DMS114 treated with DMSO at 0.1 percent for 48 hours (cell line): Measurements from ENCODE around the gene PSAPL1.

Experiments
- DNase-seq: peaks from one replicate; lab custom pipeline; 2025; ENCODE audit not compliant: unreplicated experiment; lab: John Stamatoyannopoulos, UW

PSAPL1 gene

DNA sequence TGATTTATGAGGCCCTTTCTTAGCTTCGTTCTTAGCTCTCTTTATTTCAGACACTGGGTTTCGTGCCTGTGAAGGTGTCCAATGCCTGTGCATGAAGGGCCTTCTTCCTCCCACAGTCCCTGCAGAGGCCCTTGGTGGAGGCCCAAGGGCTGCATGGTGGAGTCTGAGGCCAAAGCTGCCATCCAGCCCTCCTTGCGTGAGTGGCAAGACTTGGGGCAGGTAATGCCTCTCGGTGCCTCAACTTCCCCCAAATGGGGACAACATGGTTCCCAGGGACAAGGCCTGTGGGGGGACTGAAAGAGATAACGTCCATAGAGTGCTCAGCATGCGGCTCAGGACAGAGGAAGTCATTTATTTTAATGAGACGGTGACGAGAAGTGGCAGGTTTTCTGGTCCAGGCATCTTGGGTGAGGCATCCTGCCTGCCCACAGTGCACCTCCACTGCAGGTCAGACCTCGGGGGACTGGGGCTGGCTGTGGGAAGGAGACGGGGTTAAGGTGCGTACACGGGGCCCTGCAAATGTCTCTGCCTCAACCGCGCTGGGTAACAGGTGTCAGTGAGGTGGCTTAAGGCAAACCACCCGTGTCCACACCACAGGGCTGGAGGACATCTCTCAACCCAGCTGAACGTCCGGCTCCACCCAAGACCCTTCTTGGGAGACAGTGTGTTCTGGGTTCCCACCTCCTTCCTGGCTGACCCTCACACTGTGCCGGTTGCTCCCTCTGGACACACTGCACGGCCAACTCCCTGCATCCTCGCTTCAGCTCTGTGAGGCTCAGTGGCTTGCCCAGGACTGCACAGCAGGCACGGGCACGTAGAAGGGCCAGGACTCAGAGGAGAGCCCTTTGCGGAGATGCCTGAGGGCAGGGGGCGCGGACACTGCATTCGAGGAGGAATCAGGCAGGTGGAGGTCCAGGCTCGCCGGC lies 50.5 kb downstream of the PSAPL1 start:
- no peak for DNase-seq

GRCh38 chr4:7383266-7383665 lies 51.5 kb downstream of the PSAPL1 start:
- DNase-seq: no peak

- DNase-seq: no peak
Observed at GRCh38 chr4:7382634-7383014, 52.1 kb downstream of the PSAPL1 start.

DNA sequence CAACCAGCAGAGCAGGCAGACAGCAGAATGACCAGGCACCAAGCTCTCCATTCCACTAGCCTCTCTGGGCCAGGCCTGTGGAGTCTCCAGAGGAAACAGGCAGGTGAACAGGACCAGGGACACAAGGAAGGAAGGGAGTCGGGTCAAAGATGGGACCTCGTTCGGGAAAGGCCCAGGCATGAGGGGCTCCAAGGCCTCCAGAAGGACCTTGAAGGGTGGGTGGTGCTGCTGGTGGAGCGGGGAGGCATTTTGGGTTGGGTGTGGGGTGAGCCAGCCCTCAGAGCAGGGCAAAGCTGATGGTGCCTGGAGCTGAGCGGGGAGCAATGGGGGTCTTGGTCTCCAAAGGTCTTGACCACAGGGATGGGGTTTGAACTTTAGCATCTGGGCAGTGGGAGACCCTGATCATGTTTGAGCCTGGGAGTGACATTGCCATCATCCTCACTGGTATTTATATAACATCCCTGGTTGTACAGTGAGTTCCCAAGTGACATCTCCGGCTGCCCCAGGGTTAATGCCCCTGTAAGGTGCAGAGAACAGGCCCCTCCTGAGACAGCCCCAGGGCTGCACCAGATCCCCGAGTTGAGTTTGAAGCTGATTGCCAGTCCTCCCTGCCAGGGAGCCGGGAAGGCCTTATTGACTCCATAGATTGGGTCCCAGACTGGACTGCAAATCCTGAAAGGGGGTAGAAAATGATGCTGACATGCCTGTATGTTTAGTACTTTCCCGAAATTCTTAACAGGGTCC lies 52.7 kb downstream of the PSAPL1 start:
- DNase-seq: no peak

DNA sequence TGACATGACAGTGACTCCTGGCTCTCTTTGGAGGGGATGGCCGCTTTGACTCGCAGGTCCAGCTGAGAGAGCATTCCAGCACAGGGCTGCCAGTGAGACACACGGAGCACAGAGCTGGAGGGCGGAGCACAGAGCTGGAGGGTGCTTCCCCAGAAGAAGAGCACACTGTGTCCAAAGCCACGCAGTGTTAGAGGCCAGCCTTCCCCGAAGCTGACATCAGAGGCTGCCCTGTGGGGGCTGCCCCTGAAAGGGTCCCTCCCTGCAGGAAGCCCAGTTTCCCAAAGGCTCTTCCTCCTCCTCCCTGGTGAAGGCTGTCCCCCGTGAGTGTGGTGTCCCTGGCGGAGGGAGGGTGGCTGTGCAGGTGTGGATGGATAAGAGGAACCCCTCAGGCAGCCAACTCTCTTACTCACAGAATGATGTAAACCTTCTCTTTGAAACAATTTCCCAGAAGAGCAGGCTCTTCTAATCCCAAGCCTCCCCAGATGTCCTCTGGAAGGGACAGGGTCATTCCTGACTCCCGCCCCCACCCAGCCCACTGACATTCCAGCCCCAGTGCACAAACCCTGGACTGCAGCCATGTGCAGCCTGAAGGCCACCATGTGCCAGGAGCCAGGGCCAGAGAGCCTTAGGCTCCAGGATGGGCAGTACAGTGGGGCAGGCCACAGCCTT lies 53.4 kb downstream of the PSAPL1 start:
- no peak for DNase-seq
